ENCODE data around the gene MAPK11.

Gene MAPK11

DNA sequence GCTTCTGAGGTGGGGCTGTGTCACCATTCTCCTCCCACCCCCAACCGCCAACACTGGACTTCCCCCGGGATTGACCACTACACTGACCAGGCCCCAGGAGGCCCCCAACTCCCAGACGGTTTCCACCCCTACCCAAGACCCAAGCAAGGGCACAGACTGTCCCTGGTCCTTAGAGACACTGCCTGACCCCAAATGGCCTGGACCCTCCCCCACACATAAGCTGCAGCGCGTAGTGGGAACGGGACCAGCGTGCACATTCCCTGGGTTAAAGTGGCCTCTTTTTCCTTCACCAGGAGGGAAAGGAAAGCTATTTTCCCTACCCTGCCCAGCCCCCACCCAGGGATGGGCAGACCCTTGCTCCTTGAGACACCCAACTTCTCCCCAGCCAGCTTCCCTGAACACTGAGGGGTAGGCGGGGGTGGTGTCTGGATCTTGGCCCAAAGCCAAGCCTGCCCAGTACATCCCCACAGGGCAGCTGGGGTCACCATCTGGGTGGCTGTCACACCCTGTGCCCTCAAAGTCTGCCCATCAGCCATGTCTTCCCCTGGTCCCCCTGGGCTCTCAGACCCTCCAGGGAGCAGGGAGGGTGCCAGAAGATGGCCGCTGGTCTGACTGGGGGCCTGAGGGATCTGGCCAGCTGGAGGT, 7.1 kb downstream of the MAPK11 start:
- no peak for DNase-seq

DNA sequence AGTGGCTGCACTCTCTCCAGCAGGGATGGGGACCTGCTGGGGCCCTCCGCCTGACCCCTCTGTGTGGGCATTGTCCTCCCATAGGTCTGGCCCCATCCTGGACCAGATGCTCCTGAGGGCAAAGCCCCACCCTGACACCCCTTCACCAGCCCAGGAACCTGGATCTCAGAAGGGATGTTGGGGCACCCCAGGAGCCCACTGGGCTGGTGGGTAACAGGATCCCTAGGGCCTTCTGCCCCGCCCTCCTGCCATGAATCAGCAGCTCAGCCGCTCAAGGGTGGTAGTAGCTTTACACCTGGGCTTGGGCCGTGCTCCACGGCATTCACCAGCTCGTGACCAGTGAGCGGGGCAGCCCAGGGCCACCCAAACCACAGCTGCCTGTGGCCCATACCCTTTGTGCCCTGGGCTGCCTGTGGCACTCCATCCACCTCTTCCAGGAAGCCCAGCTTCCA, 7.7 kb downstream of the MAPK11 start:
- DNase-seq, result no peak

DNA sequence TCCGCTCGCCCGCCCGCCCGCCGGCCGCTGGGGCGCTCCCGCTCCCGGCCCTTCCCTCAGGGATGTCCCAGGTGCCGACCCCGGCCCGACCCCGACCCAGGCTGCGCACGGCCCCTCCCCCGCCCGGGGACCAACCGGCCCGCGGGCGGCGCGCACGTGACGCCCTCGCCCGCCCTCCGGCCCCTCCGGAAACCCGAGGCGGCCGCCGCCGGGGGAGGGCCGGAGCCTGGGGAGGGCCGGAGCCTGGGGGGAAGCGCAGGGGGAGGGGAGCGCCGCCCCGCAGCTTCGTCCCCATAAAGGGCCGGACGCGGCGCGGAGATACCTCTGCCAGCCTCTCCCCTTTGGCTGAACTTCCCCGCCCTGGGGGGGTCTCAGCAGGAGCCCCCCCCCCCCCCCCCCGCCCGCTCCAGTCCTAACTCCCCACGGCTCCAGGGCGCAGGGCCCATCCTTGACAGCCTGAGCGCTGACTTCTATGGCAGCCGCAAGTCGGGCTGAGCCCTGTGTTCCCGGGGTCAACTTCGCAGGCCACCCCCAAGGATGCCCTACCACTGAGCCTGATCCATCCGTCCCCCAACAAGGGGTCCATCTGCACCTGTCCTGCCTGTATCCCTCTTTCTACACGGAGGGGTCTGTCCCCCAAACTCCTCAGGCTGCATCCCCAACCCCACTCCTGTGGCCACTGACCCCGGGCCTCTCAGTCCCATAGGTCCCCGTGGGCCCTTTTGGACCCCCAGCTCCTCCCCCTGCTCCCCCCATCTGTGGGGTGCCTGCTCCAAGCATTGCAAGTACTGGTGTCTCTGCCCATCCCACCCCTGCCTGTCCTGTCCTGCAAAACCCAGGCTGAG, 8.3 kb downstream of the MAPK11 start, which contains the start of gene MAPK12:
TSS of gene MAPK12 (minus strand) at position 69 of the 845 bp plus-strand sequence. CDS start 174 bp downstream, outside the sequence.
- DNase-seq, result peak in 1 of 56 donors; percentile 58

DNA sequence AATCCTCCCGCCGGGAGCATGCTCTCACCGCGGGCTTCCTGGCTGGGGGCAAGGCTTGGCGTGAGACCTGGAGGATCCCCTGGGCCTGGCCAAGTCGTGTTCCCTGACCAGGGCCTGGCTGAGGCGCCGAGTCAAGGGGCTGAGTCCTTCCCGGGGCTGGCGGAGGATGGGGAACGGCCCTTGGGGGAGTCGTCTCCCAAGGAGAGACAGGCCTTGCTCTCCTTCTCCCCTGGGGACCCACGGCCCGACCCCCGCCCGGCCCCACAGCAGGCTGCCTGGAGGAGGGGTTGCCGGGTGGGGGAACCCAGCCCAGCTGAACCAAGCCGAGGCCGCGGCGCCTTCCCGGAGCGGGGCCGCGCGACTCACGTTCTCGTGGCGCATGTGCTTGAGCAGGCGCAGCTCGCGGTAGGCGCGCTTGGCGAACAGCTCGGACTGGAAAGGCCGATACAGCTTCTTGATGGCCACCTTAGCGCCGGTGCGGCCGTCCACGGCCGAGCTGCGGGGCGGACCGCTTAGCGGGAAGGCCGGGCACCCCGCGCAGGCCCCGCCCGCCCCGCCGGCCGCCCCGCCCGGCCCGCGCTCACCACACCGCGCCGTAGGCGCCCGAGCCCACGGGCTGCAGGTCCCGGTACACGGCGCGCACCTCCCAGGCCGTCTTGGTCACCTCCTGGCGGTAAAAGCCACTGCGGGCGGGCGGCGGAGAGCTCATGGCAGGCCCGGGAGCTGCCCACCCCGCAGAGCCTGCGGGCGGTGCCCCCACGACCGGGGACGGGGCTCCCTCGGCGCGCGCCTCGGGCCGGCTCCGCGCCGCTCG, 9.2 kb downstream of the MAPK11 start:
- peak in 30 of 56 donors; percentile 15 to 75 (median 46) for DNase-seq

DNA sequence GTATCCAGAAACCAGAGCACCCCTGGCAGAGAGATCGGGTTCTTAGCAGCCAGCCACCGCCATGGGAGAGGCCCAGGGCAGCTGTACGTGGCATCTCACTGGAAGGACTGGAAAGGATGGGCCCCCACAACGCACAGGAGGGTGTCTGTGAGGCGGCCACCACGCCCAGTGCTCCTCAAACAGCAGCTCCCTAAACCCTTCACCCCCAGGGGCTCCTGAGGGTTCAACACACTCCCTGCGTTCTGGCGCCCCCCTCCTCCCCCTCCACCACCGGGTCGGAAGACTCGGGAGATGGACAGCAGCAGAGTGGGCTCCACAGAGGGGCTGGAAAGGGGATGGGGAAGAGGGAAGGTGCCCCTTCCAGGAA, 9.8 kb downstream of the MAPK11 start:
- peak in 1 of 56 donors; percentile 8 for DNase-seq

DNA sequence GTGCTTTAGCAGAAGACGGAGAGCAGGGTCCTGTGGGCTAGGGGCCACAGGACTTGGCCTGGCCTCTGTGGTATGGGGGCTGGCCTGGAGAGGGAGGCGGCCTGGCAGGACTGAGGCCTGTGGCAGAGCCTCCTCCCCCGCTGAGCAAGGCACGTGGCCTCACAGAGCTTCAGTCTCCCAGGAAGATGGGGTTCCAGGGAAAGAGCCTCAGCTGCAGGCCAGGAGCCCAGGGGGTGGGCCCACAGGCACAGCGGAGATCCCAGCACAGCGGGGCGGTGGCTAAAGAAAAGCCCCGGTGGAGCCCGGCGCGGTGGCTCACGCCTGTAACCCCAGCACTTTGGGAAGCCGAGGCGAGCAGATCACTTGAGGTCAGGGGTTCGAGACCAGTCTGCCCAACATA, 10.9 kb downstream of the MAPK11 start:
- DNase-seq, result peak in 1 of 56 donors; percentile 44

DNA sequence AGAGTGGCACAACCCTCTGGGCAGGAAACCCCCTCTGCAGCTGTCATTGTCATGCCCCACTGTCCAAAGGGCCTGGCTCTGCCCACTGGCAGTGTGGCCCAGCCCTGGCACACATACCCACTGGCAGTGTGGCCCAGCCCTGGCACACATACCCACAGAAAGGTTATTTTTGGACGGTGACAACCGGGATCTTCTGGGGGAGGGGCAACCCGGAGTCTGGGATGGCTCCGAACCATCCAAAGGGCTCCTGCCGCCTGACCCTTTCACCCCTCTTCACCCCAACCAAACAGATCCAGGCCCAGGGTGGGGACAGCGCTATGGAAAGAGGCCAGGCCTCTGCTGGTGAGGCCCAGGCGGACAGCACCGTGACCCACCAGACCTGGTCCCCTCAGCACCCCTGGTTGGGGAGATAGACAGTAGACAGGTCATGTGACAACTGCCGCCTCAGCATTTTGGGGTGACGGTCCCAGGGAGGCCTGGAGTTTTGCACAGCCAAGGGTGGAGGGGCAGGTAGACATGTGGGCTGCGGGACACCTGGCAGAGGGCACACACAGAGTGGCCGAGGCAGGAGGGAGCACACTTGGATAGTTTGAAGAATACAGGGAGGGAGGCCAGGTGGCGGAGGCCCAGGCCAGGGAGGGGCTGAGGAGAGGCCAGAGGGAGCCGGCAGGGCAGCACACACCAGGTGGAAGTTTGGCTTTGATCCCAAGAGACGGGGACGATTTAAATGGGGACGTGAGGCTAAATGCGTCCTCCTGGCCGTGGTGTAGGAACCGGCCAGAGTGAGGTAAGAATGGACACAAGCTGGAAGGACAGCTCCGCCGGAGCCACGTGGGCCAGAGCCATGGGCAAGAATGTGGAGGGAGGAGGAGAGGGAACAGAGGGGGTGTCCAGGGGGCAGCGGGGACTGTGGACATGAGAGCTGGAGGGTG, 11.6 kb downstream of the MAPK11 start:
- no peak for DNase-seq

DNA sequence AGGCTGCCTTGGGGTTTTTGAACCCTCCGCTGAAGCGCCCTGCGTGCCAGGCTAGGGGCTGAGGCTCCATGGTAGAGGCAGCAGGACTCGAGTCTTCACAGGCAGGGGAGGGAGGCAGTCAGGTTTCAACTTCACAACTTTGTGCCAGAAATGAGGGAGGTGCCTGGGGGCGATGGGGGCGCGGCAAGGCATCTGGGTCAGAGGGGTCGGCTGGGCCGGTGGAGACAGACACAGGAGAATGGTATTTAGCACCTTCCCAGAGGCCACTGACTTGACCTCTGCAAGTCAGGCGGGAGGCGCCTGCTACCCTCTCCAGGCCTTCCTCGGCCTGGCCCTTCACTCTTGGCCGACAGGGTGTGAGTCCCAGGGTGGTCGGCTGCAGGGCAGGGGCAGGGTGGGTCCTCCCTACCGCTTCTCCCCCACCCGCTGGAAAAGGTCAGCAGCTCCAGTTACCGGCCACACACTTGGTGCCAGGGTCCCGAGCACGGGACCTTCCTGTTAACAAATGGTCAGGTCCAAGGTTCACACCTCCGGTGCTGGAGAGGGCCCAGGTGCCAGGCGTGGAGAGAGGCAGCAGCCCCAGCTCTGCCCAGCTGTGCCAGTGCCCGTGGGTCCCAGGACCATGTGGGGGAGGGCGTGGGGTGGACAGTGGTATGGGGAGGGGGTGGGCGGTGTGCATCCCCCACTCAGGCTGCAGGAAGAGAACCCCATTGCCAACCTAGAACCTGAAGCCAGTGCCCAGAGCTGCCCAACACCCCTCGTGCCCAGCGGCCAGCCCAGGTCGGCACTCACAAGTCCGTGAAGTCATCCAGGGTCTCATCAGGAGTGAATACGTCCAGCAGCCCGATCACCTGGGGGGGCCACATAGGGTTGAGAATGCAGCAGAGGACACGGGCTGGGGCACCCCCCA, 12.5 kb downstream of the MAPK11 start:
- no peak for DNase-seq

DNA sequence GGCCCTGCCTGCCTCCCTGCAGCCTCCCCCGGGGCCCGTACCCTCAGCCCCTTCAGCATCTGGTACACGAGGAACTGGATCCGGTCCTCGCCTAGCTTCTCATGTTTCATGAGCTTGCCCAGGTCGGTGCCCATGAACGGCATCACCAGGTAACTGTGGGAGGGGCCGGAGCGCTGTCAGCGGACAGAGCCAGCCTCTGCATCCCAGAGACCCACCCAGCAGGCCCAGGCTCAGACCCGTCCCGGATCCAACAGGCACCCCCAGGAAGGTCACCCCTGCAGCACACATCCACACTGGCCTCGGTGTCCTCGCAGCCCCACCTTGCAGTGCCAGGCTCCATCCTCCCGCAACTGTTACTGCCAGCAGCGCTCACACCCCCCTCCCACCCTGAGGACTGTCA, 13.1 kb downstream of the MAPK11 start:
- no peak for DNase-seq

DNA sequence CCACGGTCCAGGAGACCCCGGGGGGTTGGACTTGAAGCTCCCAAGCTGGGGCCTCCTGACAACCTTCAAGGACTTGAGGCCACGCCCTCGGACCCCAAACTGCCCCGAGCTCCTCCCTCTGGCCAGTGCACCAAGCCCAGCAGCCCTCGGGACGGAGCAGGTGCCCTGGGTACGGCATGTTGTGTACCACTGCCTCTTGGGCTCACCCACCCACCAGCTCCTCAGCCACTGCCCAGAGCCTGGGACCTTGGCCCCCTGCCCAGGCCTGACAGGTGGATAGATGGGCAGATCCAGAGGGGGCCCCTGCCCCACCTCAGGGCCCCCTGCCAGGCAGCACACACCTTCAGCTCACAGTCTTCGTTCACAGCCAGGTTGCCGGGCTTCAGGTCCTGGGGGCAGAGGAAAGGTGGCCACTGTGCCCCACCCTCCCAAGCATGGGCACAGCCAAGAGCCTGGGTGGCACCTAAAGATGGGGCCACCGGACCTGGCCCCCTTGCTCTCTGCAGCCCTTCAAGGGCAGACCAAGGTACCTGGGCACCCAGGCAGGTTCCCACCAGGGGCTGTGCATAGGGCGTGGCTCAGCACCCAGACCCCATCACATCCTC, 13.8 kb downstream of the MAPK11 start:
- no peak for DNase-seq

DNA sequence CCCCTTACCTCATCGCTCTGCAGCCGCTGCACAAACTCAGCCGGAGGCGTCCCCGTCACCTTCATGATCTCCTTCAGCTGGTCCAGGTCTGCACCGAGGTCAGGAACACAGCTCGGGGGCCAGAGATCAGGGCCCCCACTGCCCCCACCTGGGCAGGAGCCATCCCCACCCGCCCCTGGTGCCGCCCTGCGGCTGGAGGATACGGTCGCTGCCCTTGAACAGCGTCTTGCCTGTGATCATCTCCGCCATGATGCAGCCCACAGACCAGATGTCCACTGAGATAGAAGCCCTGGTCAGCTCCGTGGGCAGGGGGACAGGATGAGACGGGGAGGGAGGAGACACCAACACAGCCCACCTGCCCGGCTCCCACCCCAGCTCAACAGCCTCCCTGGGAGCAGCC, 14.6 kb downstream of the MAPK11 start:
- no peak for DNase-seq

DNA sequence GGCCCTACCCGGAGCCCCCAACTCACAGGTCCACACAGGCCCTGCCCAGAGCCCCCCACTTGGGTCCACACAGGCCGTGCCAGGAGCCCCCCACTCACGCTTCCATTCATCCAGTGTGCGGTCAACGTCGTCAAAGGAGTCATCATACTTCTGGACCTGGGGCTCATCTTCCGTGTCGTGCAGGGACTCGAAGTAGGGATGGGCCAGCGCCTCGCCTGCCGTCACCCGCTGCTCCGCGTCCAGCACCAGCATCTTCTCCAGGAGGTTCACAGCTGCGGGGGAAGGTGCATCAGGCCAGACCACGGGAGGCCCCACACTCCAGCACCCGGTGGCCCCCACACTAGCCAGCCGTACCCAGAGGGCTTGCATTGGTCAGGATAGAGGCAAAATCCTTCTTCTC, 15.1 kb downstream of the MAPK11 start:
- DNase-seq, result no peak

DNA sequence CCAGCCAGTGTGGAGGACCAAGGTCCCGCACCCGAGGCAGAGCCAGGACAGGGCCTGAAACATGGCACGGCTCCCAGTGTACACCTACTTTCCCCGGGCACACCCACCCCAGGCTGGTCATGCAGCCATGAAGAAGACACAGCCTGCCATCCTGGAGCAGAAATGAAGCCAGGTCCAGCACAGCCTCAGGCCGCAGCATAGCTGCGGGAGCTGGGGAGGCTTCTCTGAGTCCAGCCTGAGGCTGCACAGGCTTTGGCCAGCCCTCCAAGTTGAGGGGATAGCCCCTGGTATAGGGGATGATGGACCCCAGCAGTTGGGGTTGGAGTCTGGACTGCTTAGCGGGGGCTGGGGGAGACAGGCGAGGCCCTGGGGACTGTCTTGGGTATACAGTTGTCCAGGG, 16.2 kb downstream of the MAPK11 start:
- DNase-seq, result no peak

DNA sequence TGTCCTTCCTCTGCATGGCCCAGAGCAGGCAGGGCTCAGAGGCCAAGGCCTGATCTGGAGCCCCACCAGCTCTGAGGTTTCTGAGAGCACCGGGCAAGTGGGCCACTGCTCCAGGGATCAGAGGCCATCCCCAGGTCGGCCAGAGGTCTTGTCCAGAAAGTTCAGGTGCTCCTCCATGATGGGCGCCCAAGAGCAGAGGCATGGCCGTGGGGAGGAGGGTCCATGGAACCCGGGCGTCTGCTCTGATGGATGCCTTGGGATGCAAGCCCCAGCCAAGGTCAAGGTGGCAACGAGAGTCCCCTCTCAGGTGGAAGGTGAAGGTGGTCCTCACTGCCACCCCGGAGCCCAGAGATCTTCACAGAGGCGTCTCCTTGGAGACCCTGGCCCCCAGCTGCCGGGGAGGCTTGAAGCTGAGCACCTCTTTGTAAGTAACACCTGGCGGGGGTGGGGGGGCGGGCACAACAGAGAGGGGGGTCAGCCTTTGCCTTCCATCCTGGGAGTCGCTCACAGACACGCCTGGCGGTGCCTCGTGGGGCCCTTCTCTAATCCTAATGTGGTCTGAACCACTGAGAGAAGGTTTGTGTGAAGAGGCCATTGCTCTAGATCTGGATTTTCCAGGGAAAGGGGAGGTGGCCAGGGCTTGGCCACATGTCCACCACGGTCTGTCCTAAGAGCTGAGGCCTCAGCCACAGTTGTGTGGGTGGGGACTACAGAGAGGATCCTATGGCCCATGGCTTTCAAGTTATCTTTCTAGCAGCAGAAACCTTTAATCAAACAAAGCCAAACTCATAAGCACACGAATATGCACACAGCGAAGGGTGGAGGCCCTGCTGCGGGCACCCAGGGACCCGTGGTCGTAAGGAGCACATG, 16.9 kb downstream of the MAPK11 start:
- DNase-seq, result no peak

DNA sequence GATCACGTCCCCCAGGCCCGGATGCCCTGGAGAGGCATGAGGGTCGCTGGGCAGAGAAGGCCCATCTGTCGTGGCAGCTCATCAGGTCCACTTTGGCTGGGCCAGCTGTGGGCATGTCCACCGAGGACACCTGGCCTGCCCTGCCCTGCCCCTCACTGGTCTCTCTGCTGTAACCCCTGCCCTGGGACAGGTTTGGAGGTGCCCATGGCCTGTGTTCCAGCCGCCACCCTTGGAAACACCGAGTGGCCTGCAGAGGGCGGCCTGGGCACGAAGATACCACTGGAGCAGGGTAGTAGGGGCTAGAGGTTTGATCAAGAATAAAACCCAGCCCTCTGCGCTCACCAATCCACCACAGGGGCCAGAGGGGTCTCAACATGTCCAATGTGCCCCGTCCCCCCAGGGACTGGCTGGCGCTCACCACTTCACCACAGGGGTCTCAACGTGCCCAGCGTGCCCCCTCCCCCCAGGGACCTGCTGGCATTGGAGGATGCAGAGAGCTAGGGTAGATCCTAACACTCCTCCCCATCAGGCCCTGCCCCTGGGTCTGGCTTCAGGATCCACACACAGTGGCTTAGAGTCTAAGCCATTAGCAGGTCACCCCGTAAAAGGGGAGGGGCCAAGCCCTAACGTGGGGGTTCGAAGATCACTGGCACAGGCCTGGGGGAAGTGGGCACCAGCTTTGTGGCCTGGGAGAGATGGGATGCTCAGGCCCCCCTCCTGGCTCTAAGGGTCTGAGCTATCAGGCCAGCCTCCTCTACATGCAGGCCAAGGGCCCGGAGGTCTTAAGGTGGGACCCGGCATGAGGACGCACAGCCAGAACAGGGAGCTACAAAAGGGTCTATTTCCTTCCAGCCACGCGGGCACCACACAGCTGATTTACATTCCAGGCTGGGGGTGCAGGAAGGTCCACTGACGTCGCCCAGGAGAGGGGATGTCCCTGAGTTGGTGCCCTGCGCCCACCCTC, 17.8 kb downstream of the MAPK11 start:
- DNase-seq, result peak in 16 of 56 donors; percentile 5 to 70 (median 38)

DNA sequence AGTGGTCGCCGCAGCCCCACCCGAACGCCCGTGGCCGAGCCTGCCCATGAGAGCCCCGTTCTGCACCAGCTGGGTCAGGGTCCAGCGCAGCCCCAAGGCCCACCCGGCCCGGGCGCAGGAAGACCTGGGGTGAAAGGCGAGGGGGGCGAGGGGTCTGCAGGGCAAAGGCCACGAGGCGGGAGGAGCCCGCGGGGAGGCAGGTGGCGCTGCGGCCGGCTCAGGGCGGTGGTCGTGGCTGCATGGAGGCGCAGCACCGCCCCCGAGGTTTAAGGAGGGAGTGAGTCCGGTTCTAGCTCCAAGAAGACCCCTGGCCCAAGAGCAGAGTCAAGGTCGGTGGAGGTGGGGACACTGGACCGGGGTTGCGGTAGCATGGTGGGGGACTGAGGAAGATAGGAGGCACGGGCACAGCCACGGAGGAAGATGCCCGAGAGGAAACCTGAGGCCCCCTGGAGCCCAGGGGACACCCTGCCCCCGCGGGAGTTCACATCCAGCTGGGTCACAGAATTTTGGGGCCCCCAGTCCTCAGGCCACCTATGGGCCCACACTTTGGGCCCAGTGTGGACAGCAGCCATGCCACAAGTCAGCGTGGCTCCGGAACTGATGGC, 18.6 kb downstream of the MAPK11 start:
- DNase-seq, result peak in 1 of 56 donors; percentile 49

All from nucleus accumbens (tissue), 56 donors.